WTC11 (cell line): ENCODE results near the gene AURKA.

Experiments
- EMX1 ChIP-seq: fragments of 250-450 bp; sonication (Bioruptor Pico); IDR thresholded peaks from 2 replicates; pipeline ENCODE4 v1.8.0; 2021; ENCODE audit warnings: mild to moderate bottlenecking
- SP1 ChIP-seq: sonication (generic); formaldehyde crosslinking; conservative IDR thresholded peaks from 2 replicates; pipeline ENCODE4 v1.8.1; 2022; ENCODE audit warnings: missing genetic modification reagents

DNA sequence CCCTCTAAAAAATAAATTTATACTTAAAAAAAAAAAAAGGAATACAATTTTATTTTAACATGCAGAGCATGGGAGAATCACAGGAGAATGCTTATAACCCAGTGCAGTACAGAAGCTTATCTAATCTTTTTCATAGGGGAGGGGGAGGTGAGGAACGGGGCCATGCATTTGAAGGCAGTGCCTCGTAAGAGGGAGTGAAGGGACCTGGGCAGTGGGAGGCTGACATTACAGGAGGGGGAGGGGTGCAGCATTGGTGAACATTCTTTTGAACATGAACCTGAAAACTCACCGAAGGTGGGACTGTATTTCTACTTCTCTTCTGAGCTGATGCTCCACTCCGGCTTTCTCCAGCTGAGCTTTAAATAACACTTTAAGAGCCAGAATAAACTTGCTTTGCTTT is 9.3 kb downstream of the AURKA start:
- TF ChIP-seq SP1 (CRISPR knock-in tag) = no peak
- TF ChIP-seq EMX1 (CRISPR knock-in tag) = no peak
